Measurements from ENCODE around the gene SECTM1.
"Not testable (repeated sequence)": the region's sequence is repeated elsewhere in the genome, so short reads cannot be mapped to it uniquely, and the experiment has no call there.

SECTM1 gene

GRCh38 chr17:82369211-82369610 is 35.6 kb upstream of the SECTM1 start:
- no peak for DNase-seq (ENCODE audit: low read depth)

GRCh38 chr17:82367724-82368524 is 34.4 kb upstream of the SECTM1 start:
- DNase-seq (ENCODE audit: low read depth), result no peak

DNA sequence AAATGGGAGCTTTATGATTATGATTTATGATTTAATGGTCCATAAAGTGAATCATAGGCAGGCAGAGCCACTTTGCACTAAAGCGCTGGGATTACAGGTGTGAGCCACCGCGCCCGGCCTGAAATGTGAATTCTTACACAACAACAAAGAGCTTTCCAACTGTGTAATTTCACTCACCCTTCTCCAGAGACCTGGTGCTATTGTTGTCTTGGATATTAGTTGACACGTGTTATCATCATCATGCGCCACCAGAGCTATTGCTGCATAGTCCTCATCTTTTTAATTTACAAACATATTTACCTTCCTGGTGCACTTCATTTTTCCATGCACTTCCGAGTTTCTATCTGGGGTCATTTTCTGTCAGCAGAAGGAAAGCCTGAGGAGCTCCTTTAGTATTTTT is 33.2 kb upstream of the SECTM1 start:
- no peak for DNase-seq (ENCODE audit: low read depth)

- DNase-seq (ENCODE audit: low read depth), result no peak
These were observed 32.2 kb upstream of the SECTM1 start for GRCh38 chr17:82365606-82366295.

- DNase-seq (ENCODE audit: low read depth), result no peak
These were observed 28.5 kb upstream of the SECTM1 start for GRCh38 chr17:82361885-82362633.

DNA sequence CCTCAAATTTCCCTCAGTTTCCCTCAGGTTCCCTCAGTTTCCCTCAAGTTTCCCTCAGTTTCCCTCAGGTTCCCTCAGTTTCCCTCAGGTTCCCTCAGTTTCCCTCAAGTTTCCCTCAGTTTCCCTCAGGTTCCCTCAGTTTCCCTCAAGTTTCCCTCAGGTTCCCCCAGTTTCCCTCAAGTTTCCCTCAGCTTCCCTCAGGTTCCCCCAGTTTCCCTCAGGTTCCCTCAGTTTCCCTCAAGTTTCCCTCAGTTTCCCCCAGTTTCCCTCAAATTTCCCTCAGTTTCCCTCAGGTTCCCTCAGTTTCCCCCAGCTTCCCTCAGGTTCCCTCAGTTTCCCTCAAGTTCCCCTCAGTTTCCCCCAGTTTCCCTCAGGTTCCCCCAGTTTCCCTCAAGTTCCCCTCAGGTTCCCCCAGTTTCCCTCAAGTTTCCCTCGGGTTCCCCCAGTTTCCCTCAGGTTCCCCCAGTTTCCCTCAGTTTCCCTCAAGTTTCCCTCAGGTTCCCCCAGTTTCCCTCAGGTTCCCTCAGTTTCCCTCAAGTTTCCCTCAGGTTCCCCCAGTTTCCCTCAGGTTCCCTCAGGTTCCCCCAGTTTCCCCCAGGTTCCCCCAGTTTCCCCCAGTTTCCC is 26.0 kb upstream of the SECTM1 start:
- DNase-seq (ENCODE audit: low read depth), result not testable (repeated sequence)

DNA sequence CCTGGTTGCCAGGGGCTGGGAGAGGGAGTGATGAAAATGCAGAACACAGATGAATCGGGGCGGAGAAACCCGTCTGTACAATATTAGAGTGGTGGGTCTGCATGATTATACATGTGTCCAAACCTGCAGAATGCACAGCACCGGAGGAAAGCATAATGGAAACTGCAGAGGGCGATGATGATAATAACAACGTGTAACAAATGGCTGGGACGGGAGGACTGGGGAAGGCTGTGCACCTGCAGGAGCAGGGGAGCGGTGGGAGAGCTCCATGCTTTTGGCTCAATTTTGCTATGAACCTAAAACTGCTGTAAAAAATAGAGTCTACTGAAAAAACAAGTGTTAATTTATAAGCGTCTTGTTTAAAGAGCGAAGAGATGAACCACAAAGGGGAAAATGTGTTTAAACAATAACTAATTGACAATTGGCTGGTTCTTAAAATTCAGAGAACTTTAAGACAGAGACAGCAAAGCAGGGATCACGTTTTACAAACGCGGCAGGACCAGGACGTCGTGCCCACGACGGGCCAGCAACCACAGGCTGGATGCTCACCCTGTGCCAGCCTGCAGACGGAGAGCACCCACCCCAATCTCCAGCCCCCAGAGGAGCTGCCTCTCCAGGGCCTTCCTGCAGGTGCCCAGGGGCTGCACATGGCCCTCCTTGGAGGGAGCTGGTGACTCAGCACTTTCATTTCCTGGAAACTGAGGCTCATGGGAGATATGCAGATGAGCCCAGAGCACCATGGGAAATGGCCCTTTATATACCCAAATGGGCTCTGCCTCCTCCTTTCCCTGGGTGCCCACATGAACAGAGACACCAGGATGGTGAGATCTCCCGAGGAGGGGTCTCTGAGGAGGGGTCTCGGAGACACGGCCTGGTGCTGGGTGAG is 25.1 kb upstream of the SECTM1 start, which contains the start of gene TEX19:
TSS of gene TEX19 (plus strand) at position 783 of the 886 bp plus-strand sequence. CDS start 2,904 bp downstream, outside the sequence.
- no peak for DNase-seq (ENCODE audit: low read depth)

- no peak for DNase-seq (ENCODE audit: low read depth)
These were observed 23.8 kb upstream of the SECTM1 start for GRCh38 chr17:82357394-82357793.

DNA sequence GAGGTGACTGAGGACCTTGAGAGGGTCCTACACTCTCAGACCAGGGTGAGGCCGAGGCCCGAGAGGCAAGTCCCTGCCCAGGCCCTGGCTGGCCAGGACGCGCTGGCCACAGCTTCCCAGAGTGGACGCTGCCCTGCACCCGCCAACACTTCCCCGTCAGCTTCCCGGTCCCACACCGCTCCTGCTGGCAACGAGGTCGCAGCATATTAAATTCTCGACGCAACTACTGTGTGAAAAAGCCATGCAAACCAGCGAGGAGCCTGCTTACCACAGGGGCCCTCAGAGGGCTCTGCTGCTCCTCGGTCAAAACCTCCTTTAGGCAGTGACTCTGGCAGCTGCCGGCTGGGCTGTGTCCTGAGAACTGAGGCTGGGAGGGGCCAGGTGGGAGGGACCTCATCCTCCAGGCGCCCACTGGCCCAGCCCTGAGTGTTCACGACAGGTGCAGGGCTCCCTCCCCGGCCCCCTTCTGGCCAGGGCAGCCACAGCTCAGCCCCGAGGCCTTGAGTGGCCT is 23.3 kb upstream of the SECTM1 start:
- no peak for DNase-seq (ENCODE audit: low read depth)

DNA sequence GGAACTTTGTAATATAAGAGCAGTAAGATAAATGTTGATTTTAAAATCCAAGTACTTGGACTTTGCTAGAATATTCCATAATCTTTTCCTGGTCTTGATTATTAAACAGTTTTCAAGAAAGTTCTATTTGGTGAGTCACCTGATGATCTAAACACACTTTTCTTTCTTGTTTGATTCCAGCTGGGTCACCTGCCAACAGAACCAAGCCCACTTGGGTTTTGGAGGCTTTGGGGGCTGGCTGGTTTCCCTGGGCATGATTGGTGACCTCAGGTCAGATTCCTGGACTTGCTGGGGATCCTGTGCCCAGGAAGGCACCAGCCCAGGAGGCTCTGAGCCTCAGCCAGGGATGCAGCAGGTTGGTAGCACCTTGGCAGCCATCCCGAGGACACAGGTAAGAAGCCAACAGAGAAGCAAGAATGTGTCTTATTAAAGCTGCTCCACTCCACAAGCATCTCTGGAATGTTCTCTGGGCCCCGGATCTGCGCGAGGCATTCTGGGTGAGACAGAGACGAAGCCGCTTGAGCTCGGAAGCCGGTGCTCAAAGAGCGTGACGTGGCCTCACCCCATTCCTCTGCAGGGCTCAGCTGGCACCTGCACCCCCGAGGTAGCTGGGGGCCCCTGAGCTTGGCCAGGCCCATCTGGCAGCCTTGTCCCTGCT is 22.3 kb upstream of the SECTM1 start:
- no peak for DNase-seq (ENCODE audit: low read depth)

GRCh38 chr17:82354804-82355308 is 21.3 kb upstream of the SECTM1 start:
- no peak for DNase-seq (ENCODE audit: low read depth)

- DNase-seq (ENCODE audit: low read depth), result no peak
These were observed 19.9 kb upstream of the SECTM1 start for GRCh38 chr17:82353484-82353883.

DNA sequence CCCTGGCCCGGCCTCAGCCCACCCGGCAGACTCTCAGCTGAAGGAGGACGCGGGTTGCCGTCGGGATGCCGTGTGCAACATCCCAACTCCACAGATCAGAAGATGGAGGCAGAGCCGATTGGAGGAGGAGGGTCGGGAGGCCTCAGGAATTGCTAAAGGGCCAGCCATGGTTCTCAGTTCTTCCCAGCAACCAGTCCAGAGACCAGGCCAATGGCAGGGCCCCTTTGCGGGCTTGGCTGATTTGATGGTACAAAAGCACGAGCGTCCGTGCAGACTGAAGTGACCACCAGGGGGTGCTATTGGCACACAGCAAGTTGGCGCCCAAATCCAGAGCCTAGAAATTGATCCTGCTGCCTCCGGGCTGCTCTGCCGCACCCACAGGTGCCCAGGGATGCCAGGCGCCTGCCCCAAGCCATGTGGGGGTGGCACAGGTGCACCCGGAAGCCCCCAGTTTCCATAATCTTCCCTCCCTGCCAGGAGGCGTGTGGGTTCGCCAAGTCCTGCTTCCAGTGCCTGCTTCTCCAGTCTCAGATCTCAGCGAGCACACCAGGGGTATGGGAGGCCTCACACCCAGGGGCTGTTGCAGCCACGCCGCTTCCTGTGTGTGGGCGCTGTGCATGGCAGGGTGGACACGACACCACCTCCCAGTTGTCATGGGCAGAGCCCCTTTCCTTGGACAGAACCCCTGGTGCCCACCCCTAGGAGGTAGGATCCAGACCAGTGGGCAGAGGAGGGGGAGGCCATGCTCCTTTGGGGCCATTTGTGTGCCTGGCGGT is 18.3 kb upstream of the SECTM1 start:
- peak; percentile 57 for DNase-seq (ENCODE audit: low read depth)

DNA sequence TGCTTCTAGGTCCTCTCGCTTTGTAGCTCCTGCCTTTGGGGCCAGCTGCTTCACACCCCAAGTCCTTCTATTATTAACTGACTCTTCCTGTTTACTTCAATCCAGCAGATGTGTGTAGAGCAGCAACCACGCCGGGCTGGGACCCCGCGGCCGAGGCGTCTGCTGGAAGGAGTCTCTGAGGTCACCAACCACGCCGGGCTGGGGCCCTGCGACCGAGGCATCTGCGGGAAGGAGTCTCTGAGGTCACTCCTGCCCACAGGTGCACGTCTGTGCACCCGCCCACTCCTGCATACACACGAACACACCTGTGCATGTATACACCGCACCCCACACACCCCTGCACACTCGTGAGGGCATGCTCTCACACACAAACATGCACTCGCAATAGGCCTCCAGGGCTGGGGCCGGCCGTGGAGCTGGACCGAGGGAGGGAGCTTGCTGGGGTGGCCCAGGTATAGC is 17.7 kb upstream of the SECTM1 start:
- DNase-seq (ENCODE audit: low read depth), result no peak

DNA sequence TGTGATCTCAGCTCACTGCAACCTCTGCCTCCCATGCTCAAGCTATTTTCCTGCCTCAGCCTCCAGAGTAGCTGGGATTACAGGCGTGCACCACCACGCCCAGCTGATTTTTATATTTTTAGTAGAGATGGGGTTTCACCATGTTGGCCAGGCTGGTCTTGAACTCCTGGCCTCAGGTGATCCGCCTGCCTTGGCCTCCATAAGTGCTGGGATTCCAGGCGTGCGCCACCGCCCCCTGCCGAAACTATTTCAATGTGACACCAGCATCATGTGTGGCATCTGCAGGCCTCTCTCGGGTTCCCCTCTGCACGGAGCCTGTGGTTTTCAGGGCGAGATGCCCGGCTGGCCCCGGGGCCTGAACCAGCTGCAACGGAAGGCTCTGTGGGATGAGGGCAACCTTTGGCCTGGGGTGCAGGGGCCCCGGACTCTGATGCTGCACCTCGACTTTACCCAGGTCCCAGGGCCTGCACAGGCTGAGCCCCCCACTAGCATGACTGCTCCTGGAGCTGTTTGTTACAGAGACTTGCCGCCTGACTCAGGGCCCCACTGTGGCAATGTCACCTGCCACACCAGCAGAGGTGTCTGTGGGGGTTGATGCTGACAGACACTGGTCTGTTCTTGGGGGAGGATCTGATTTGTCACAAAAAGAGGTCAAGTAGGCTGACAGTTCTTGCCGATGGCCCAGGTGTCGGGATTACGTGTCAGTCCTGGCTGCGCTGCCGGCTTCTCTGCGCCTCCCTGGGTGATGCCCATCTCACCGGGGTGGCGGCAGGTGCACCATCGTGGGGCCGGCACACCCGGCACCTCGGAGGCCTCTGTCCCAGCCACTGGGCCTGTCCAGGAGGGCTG is 16.8 kb upstream of the SECTM1 start:
- DNase-seq (ENCODE audit: low read depth), result no peak

DNA sequence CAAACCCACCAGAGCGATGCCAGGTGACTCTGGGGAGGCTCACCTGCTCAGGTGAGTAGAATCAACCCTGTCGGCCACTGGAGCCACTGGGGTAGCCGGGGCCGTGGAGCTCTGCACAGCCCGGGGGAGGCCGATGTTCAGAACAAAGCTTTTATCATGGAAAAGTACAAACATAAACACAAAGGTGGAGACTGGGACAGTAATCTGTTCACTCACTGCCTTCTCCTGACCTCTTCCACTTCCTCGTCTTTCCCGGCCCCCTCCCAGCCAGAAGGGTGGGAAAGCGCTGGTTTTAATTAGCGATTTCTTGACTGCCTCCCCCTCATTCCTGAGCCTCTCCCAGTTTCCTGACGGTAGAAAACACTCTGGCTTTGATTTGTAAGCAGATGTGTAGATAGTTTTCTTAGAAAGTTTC is 15.7 kb upstream of the SECTM1 start:
- no peak for DNase-seq (ENCODE audit: low read depth)

GRCh38 chr17:82348866-82349265 is 15.3 kb upstream of the SECTM1 start:
- DNase-seq (ENCODE audit: low read depth), result no peak

GRCh38 chr17:82348434-82348833 is 14.9 kb upstream of the SECTM1 start:
- no peak for DNase-seq (ENCODE audit: low read depth)

Data from non-pigmented ciliary epithelial cell (primary cell).